ENCODE measurements around the gene FBXW8.

The FBXW8 gene

DNA sequence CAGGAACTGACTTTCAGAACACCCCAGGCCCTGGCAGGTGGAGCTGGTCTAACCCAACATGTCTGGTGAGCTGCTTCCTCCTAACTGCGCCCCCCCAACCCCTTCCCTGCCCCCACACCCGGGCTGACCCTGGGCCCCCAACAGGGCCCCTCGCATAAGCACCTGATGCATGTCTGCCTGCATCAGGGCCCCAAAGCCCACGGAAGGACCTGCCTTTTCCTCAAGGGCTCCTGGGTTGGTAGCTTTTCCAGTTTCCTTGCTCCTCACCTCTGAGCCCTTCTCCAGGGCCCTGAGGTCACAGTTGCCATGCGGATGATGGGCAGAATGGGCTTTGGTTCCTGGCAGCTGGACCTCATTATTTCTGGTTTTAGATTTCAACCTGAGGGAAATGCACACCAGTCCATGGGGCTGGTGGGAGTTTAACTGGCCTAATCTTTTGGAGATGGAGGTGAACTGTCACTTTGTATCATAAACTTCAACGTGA lies 170.0 kb downstream of the FBXW8 start:
- Mint-ChIP-seq H3K9me3 (no peaks in the 10 kb centered on the region), H3K4me1 (ENCODE audit: low read depth) (peaks cover 24% of the 10 kb centered on the region), H3K27ac (no peak overlapping the region), H3K4me3 (no peak overlapping the region), H3K36me3 (ENCODE audit: low read depth) (no peaks in the 10 kb centered on the region), H3K27me3 (no peaks in the 10 kb centered on the region)
- intact Hi-C loops (cut with micrococcal nuclease), result no loop called here
